Ecto neural progenitor cell (in vitro differentiated cells): Measurements from ENCODE around the gene HDGFL3.
"Not testable (repeated sequence)": the region's sequence is repeated elsewhere in the genome, so short reads cannot be mapped to it uniquely, and the experiment has no call there.

Experiments
- DNase-seq: peaks from one replicate; pipeline ENCODE4 v3.0.0-alpha.2; 2018; ENCODE audit warnings: low spot score

Gene HDGFL3

DNA sequence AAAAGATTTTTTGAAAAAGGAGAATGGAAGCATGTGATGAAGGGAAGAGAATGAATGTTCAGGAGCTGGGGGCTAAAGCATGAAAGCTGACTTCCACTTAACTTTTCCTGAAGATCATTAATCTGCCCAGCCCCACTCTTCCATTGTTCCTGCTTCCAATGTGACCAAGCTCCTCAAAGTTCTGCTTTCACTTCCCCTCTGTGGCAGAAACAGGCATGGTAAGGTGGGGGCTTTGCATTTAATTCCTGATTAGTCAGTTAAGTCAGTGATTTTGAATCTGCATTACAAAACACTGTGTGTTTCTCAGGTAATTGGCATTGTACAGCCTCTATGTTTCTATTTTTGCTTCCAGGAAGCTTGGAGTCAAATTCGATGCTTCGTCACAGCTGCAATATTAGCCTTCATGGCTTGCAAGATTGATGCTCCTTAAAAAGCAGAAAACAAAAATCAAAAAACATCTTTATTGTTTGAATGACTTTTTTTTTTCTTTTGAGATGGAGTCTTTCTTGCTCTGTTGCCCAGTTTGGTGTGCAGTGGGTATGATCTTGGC, 107.5 kb downstream of the HDGFL3 start:
- no peak for DNase-seq

DNA sequence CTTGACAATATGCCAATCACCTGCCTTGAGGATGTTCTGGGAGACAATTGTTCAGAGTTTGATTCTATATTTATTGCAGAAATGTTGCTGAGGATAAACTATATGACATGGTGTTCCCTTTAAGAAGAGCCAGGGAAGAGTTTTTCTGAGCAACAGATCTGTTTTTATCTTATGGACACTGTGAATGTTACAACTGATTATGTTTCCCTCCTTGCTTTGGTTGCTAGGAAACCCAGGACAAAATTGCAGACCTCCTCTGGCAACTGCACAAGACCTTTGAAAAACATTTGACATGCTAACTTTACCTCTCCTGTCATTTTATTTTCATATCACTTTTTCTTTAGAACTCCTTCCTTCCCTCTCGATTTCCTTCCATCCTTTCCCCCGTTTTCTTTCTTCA, 108.3 kb downstream of the HDGFL3 start:
- no peak for DNase-seq

DNA sequence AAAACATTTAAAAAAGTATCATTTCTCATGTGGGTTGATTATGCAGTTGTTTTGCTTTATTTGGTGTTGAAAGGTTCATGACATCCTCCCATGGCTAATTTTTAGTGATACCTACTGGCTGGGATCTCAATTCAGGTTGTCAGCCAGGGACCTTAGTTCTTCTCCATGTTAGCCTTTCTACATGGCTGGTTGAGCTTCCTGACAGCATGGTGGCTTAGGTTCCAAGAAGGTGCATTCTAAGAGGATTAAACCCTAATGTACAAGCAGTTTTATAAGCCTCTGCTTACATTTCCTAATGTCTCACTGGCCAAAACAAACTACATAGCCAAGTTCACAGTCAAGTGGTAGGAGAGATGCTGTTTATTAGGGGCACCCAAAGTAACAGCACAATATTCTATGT, 109.5 kb downstream of the HDGFL3 start:
- no peak for DNase-seq

DNA sequence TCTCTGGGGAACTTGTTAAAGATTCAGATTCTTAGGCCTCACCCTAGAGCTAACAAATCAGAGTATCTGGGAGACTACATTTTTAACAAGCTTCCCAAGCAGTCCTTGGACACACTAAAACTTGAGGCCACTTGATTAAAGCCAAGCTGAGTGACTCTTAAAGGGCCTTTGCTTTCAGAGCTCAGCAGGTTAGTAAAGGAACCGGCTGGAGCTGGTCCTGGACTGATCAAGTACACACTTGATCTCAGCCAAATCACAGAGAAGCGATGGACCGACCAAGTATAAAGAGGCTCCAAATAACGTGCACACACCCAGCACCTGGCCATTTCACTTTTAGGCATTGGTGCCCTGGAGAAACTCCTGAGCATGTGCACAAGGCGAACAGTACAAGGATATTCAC, 113.0 kb downstream of the HDGFL3 start:
- no peak for DNase-seq

DNA sequence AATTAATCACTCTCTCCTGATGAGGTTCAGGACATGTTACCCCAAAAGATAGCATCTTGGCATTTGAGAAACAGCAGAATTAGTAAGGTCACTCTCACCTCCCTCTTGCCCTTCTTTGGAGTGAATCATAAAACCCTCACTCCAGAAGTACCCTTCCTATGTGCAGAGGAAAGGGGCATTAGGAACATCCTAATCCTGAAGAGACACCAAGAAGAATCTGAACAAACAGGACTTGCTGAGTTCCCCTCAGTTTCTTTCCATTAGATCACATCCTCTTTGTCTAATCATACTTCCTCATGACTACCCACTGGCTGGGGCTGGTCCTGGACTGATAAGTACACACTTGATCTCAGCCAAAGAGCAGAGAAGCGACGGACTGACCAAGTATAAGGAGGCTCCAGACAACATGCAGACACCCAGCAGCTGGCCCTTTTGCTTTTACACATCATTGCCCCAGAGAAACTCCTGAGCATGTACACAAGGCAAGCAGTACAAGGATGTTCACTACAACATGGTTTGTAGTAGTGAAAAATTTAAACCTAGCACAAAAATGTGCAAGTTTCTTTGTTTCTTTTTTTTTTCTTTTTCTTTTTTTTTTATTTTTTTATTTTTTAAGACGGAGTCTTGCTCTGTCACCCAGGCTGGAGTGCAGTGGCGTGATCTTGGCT, 115.2 kb downstream of the HDGFL3 start:
- DNase-seq = no peak

DNA sequence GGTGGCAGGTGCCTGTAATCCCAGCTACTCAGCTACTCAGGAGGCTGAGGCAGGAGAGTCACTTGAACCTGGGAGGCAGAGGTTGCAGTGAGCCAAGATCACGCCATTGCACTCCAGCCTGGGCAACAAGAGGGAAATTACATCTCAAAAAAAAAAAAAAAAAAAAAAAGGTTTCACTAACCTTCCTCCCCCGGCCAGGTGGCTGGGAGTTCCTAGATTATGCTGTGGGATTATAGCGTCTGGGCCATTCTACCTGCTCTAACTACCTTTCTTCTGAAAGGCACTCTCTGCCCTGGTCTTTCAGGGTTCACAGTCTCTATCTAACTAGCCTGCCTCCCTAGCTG, 115.7 kb downstream of the HDGFL3 start:
- not testable (repeated sequence) for DNase-seq

DNA sequence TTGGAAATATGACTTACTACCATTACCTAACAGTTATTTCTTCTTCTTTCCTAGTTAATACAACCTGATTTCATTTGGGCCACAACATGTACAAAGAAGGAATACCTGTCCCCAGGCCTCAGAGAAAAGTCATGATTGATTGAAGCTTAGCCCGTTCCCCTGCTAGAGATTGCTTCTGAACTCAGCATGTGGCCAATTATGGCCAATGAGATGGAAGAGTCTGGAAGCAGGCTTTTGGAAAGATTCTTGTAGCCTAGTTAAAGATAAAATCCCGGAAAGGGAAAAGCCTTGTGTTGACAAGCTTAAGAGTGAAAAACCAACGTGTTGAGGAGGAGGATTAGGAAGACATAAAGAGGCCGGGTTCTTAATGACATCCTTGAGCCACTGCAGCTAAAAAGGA, 117.2 kb downstream of the HDGFL3 start:
- no peak for DNase-seq

DNA sequence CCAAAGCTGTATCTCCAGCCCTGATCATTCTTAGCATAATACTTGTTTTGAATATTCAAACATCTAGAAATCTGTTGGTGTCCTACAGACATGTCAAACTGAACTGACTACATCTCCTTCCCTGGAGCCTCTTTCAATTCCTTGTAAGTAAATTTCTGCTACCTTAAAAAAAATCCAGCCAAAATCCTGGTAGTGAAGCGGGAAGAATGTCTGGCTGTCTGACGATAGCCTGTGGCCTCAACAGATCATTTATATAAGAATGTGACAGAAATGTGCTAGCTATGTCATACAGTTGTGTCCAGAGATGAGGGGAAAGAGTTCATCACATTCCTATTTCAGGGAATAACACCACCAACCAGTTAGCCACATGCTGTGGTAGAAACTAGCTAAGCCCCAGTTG, 118.7 kb downstream of the HDGFL3 start:
- no peak for DNase-seq

DNA sequence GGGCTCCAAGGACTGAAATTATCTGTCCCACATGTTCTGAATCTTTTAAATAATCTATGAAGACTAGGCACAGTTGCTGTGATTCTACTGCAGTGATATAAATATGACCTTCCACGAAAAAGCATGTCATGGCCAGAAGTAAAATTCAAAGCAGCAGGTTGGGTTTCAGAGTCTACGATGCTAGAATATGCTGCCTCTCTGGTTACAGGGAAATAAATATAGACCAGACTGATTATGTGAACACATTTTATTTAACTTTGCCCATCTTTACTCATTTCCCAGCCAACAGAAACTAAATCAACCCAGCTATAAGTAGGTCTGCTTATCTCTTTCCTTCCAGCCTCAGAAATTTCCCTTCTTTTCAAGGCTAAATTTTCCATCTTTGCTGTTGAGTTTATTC, 120.0 kb downstream of the HDGFL3 start:
- DNase-seq = no peak

DNA sequence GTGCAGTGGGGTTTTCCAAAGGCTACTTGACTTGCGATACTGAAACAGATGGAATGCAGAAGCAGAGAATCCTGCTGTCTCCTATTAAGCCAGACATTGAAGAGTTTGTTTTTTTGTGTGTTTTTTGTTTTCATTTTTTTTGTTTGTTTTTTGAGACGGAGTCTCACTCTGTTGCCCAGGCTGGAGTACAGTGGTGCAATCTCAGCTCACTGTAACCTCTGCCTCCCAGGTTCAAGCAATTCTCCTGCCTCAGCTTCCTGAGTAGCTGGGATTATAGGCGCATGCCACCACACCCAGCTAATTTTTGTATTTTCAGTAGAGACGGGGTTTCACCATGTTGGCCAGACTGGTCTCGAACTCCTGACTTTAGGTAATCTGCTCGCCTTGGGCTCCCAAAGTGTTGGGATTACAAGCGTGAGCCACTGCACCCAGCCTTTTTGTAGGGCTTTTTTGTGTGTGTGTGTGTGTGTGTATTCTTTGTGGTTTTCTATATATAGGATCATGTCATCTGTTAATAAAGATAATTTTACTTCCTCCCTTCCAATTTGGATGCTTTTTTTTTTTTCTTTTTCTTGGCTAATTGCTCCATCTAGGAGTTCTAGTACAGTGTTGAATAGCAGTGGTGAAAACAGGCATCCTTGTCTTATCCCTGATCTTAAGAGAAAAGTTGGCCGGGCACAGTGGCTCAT, 121.6 kb downstream of the HDGFL3 start:
- DNase-seq = not testable (repeated sequence)

DNA sequence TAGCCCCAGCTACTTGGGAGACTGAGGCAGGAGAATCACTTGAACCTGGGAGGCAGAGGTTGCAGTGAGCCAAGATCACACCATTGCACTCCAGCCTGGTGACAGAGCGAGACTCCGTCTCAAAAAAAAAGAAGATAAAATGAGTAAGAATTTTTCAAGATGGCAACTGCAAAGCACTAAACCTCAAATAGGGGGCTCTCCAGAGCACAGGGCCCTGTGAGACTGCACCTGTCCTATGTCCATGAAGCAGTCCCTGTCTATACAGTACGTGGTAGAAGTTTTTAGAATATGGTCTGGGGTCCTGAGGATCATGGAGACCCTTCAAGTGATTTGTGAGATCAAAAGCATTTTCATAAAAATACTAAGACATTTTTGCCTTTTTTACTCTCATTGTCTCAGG, 122.2 kb downstream of the HDGFL3 start:
- not testable (repeated sequence) for DNase-seq

DNA sequence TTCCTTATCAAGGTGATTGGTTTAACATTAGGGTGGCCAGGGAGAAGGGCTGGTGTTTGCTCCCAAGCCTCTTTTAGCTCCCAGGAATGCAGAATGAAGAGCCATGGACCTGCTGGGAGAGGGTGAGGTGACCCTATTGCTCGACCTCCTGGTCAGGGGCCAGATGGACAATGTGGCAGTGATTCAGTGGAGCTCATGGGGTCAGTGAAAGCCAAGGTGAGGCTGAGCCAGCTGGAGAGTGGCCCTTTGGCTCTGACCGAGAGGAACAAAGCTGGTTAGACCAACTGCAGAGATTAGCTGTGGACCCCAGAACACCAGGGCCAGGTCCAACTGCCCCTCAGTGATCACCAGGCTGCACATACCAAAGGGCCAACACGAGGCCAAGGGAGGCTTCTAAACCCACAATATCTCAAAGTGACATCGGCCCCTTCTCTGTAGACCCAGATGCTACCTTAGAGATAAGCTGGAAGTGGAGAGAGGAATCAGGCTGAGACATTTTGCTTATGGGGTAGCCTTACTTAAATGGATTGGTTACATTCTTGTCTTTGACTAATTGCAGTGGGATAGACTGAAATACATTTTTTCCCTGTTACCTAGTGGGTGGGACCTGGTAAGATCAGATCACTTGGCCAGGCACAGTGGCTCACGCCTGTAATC, 124.8 kb downstream of the HDGFL3 start:
- no peak for DNase-seq

DNA sequence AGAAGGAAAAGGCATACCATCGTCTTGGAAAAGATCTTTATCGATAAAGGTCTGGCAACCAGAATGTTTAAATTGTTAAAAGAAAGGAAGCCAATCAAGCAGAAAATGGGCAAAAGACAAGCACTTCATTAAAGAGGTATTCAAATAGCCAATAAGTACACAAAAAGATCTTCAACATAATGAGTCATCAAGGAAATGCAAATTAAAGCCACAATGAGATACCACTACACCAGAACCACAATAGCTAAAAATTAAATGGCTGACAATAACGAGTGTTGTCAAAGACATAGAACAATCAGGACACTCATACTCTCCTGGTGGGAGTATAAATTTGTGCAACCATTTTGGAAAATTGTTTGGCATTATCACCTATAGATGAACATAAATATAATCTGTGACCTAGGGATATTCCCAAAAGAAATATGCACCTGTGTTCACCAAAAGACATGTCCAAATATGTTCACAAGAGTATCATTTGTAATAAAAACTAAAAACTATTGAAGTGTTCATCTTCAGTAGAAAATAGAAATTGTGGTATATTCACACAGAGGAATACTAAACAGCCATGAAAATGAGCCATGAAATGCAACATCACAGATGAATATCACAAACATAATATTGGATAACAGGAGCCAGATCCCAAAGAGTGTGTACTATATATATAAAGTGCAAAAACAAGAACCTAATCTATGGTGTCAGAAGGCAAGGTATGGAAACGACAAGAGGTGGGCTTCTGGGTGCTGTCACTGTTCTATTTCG, 126.2 kb downstream of the HDGFL3 start:
- no peak for DNase-seq

DNA sequence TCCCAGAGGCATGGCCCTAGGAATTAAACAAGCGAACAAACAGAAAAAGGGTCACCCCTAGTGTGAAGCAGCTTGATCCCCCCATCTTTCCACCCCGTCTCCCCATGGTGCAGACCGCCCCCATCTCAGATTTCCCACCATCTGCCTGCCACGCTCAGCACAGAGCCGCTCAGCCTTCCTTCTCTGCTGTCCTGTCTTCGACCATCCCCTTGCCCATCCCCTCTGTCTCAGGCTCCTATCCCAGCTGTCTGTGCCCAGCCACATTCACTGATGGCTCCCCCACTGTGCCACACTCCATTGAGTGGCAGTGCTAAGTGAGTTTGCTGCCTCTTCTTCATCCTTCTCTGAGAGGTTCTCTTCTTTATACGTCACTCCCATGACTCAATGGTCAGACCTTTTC, 128.9 kb downstream of the HDGFL3 start:
- no peak for DNase-seq
